ENCODE results near the gene CCDC112. TPM values are rescaled to one million over a fixed set of nuclear protein-coding genes. Genes with fewer than 3 reads are reported as not detected.
A peak's percentile ranks its signal among the peaks of the same experiment; 100 is the strongest.

CCDC112 gene
- total and polyA plus RNA-seq, 9 of the 15 experiments (the other 6 are each of a cell fraction or from before 2014, with no cell fraction given): 3.3 to 15.3 (median 7.4) TPM

DNA sequence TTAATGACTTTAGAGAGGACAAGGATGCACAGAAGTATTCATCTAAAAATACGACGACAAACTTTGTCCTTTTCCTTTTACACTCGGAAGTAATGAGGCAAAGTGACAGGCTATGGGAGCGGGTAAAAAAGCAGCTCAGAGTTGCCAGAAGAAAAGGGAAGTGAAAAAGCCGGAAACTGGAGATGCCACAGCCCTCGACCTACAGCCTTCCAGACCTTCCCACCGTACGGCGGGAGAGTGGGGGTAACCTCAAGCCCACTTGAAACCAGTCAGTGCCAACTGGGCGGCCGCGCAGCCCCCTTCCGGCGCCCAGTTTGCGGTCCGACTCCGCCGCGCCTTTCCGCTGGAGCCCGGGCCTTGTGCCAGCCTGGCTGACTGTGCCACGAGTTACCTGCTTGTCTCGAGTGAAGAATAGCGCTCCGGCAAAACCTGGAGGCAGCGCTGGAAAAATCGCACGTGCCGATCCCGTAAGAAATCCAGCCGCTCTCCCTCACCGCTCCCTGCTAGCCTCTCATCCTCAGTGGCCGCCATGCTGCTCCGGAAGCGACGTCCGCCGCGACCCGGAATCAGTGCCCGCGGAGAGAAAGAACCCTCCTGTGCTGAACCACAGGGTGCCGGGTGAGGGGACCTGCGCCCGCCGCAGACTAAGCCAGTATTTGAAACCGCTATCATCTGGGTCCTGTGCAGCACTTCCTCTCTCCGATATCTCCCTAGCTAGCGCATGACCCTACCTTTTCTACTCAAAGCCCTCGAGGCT, 34.0 kb downstream of the CCDC112 start, which contains the start of gene PGGT1B (continued):
- TF ChIP-seq, protein P1, sequence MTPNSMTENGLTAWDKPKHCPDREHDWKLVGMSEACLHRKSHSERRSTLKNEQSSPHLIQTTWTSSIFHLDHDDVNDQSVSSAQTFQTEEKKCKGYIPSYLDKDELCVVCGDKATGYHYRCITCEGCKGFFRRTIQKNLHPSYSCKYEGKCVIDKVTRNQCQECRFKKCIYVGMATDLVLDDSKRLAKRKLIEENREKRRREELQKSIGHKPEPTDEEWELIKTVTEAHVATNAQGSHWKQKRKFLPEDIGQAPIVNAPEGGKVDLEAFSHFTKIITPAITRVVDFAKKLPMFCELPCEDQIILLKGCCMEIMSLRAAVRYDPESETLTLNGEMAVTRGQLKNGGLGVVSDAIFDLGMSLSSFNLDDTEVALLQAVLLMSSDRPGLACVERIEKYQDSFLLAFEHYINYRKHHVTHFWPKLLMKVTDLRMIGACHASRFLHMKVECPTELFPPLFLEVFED (CRISPR knock-in tag; conservative IDR thresholded peaks at IDR 0.05): no peak
- TF ChIP-seq ZNF584 (CRISPR knock-in tag; IDR thresholded peaks at IDR 0.05; ENCODE audit: low read depth) (peak; percentile 44; the same call in 1 of the 2 replicates), ZNF239 (CRISPR knock-in tag; IDR thresholded peaks at IDR 0.05) (no peak), PTTG1 (tag; IDR thresholded peaks at IDR 0.05; ENCODE audit: low read depth) (no peak), CBX8 (IDR thresholded peaks at IDR 0.05; ENCODE audit: borderline replicate concordance, extremely low read depth, low read depth, low read length, poor library complexity, severe bottlenecking) (no peak), ZNF354B (CRISPR knock-in tag; IDR thresholded peaks at IDR 0.05) (no peak), ZNF384 (IDR thresholded peaks at IDR 0.05; ENCODE audit: low read depth, low read length) (no peak)
- TF ChIP-seq, protein P2, sequence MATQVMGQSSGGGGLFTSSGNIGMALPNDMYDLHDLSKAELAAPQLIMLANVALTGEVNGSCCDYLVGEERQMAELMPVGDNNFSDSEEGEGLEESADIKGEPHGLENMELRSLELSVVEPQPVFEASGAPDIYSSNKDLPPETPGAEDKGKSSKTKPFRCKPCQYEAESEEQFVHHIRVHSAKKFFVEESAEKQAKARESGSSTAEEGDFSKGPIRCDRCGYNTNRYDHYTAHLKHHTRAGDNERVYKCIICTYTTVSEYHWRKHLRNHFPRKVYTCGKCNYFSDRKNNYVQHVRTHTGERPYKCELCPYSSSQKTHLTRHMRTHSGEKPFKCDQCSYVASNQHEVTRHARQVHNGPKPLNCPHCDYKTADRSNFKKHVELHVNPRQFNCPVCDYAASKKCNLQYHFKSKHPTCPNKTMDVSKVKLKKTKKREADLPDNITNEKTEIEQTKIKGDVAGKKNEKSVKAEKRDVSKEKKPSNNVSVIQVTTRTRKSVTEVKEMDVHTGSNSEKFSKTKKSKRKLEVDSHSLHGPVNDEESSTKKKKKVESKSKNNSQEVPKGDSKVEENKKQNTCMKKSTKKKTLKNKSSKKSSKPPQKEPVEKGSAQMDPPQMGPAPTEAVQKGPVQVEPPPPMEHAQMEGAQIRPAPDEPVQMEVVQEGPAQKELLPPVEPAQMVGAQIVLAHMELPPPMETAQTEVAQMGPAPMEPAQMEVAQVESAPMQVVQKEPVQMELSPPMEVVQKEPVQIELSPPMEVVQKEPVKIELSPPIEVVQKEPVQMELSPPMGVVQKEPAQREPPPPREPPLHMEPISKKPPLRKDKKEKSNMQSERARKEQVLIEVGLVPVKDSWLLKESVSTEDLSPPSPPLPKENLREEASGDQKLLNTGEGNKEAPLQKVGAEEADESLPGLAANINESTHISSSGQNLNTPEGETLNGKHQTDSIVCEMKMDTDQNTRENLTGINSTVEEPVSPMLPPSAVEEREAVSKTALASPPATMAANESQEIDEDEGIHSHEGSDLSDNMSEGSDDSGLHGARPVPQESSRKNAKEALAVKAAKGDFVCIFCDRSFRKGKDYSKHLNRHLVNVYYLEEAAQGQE (IDR thresholded peaks at IDR 0.05; ENCODE audit: borderline replicate concordance): no peak
- TF ChIP-seq, protein P2 (CRISPR knock-in tag; IDR thresholded peaks at IDR 0.05; ENCODE audit: low read depth): peak; percentile 66; the same call in 1 of the 2 replicates
- TF ChIP-seq, protein P3, sequence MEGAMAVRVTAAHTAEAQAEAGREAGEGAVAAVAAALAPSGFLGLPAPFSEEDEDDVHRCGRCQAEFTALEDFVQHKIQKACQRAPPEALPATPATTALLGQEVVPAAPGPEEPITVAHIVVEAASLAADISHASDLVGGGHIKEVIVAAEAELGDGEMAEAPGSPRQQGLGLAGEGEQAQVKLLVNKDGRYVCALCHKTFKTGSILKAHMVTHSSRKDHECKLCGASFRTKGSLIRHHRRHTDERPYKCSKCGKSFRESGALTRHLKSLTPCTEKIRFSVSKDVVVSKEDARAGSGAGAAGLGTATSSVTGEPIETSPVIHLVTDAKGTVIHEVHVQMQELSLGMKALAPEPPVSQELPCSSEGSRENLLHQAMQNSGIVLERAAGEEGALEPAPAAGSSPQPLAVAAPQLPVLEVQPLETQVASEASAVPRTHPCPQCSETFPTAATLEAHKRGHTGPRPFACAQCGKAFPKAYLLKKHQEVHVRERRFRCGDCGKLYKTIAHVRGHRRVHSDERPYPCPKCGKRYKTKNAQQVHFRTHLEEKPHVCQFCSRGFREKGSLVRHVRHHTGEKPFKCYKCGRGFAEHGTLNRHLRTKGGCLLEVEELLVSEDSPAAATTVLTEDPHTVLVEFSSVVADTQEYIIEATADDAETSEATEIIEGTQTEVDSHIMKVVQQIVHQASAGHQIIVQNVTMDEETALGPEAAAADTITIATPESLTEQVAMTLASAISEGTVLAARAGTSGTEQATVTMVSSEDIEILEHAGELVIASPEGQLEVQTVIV (CRISPR knock-in tag; IDR thresholded peaks at IDR 0.05; ENCODE audit: borderline replicate concordance): no peak
- TF ChIP-seq, protein P4, sequence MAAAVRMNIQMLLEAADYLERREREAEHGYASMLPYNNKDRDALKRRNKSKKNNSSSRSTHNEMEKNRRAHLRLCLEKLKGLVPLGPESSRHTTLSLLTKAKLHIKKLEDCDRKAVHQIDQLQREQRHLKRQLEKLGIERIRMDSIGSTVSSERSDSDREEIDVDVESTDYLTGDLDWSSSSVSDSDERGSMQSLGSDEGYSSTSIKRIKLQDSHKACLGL (CRISPR knock-in tag; IDR thresholded peaks at IDR 0.05; ENCODE audit: borderline replicate concordance, poor library complexity, severe bottlenecking): no peak

All from K562 (cell line).